ENCODE measurements around the gene FANCC.
"Not testable (repeated sequence)": the region's sequence is repeated elsewhere in the genome, so short reads cannot be mapped to it uniquely, and the experiment has no call there.

The FANCC gene

DNA sequence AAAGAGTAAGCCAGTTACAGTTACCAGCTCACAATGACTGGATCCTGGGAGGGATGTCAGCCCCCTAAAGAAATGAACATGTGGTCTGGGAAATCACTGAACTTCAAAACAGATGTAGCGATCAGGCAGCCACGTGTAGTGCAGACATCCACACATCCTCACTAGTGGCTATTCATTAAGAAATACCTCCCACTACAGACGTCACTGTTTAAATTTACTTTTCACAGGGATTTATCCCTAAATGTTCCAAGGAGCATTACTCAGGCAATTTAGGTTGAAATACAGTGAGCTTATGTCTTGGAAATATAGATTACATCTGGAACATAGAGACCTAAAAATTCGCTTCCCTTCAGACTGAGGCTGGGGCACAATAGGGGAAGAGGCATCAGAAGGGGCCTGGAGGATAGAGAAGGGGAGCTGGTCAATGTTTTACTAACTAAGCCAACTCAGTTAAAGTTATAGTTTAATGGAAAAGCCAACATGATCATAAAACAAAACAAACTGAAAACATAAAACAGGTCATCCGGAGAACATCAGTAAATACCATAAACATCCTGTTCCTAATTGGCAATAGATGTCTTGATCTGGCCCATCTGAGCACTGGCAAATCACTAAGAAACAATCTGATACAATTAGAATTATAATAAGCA is 92.3 kb downstream of the FANCC start:
- no peak for DNase-seq

DNA sequence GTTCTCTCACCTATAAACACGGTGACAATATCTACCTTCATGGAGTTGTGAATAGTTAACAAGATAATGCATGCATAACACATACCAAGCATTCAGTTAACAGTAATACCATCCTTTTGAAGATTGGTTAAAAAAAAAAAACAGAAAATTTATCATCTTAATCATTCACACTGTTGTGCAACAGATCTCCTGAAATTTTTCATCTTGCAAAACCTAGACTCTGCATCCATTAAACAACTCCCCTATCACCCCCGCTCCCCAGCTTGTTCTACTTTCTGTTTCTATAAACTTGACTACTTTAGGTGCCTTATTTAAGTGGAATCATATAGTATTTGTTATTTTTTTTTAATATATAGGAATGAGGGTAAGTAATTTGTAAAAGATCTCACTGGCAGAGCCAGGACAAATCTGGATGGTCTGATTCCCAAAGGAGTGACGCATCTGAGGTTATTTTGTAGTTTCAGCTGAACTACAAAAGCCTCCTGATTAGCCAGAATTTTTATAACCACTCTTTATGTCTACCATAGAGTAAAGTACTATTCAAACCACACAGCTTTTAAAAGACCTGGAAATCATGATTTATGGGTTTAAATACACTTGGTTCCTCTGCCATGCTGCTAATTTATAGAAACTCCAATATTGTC is 93.0 kb downstream of the FANCC start:
- no peak for DNase-seq

DNA sequence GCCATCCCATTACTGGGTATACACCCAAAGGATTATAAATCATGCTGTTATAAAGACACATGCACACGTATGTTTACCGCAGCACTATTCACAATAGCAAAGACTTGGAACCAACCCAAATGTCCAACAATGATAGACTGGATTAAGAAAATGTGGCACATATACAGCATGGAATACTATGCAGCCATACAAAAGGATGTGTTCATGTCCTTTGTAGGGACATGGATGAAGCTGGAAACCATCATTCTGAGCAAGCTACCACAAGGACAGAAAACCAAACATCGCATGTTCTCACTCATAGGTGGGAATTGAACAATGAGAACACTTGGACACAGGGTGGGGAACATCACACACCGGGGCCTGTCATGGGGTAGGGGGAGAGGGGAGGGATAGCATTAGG is 97.2 kb downstream of the FANCC start:
- not testable (repeated sequence) for DNase-seq

DNA sequence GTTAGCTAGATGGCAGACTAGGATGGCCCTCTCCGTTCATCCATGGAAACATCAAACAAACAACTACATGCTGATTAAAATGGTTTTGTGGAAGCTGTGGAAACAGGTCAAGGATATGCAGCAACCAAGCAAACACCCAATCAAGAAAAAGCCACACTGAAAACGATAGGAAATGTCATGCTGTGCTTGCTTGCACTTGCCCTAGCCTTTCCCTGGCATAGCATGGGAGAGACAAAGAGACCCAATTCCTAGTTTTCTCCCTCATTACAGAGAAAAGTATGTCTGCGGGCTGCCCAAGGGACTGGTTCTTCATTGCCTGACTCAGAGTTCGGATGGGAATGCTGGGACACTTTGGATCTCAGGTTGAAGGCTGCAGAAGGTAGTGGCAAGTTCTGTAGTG is 98.7 kb downstream of the FANCC start:
- peak; percentile 6 to 59 for DNase-seq

DNA sequence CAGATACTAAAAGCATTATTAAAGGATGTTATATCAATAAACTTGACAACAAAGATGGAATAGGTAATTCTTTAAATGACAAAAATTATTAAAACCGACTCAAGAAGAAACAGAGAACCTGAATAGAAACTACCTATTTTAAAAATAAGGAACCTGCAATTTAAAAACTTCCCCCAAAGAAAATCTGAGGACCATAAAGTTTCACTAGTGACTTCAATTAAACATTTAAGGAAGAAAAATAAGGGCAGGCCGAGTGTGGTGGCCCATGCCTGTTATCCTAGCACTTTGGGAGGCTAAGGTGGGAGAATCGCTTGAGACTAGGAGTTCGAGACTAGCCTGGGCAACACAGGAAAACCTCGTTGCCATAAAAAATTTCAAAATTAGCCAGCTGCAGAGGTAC is 99.6 kb downstream of the FANCC start:
- DNase-seq: no peak

DNA sequence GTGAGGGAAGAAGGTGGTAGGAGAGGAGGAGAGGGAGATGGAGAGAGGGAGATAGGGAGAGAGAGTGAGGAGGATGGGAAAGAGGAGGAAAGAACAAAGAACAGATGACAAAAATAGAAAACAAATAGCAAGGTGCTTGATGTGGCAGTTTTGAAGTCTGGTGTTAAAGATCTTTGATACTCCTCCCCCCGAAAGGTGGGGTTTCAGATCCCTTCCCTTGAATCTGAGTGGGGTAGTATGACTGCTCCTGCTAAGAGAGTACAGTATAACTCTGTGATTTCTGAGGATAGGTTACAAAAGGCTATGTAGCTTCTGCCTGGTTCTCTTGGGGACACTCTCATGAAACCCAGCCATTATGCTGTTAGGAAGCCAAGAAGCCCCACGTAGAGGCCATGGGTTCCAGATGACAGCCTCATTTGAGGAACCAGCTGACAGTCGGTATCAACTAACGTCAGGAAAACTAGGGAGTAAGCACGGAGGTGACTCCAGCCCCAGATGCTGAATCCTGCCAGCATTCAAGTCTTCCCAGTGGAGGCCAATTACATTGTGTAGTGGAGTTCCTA is 102.1 kb downstream of the FANCC start:
- DNase-seq: no peak

DNA sequence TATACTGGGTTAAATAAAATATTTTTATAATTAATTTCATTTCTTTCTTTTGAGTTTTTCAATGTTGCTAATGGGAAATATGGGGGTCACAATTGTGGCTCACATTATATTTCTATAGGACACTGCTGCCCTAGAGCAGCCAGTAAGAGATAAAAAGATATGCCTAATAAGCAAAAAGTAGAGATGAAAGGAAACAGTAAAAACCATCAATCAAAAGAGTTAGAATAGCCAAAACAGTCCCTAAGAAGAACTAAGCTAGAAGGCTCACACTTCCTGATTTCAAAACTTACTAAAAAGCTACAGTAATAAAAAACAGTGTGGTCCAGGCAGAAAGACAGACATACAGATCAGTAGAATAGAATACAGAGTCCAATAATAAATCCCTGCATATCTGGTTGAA is 104.4 kb downstream of the FANCC start:
- no peak for DNase-seq

DNA sequence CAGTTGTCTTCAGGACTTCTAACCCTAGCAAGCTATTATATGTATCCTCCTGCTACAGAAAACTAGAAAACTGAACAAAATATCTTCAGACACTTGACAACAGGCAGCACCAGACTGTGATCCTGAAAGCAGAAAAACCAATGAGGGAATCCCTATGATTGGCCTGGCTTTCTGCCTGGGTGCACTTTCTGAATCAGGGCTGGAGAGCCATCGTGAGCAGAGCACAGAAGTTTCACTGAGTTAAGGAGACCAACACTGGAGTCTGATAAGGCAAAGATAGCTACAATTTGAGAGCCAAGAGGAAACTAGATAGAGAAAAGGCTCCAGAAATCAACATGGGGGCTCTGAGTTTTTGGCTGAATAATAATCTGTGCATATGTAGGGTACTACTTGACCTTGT is 106.5 kb downstream of the FANCC start:
- no peak for DNase-seq

DNA sequence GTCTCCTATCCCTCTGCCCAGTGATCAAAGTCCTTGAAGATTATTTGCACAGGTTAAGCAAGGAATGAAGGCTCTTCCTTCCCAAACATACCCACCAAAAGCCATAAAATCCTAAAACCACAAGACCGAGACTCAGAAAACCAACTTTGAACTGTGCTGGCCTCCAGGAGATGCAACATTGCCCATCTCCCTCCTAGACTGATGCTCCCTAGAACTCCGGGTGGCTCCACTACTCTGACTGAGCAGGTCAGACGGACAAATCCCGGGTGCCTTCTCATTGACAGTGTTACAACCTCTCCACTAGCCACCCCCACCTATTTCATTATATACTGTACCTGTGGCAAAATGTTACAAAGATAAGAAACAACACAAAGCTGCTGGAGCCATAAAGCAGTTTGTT is 110.1 kb downstream of the FANCC start:
- DNase-seq: no peak

DNA sequence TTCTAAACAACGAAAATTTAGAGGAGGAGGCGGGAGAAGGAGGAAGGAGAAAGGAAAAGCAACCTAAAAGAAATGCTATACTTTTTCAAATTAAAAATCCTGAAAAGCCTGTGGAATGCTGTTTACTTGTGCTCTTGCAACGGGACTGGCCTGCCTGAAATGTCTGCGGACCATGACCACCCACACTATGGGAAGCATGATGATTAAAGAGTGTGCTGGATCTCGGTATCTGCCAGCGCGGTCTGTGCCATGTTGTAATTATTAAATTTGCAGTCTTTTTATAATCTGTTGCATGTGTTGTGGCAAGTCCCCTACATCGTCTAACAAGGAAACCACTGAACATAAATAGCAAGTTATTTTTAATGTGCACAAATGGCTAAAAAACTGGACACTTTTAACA is 111.4 kb downstream of the FANCC start:
- no peak for DNase-seq

DNA sequence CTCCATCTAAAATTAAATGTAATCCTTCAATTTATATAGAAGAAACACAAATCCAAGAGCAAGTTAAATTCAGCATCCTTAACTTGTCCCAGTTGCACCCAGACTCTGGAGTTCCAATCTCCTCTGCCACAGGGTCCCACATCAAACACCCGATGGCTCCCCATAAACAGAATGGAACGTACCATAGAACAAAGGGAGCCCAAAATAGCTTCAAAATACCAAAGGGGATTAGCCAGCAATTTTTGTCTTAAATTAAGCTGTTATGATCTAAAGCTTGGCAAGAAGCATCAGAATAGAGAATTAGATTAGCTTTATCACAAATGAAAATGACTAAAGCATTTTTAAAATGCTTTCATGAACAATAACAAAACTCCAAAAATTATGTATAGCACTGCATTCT is 112.8 kb downstream of the FANCC start:
- DNase-seq: no peak

DNA sequence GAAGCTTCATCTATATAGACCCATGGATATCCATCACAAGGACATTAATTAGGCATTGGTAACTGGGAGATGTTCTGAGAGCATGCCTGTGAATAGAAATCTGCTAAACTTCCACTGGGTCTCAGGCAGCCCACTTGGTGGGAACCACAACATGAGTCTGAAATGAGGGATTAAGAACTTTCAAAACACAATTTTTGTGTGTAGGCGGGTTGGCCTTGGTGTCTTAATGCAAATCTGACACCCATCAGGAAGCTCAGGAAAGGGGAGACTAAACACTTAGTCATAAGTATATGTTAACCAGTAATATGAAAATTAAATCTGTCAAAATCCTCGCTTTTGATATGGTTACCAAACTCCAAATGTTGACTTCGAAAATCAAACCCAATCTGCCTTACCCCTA is 113.2 kb downstream of the FANCC start:
- no peak for DNase-seq

DNA sequence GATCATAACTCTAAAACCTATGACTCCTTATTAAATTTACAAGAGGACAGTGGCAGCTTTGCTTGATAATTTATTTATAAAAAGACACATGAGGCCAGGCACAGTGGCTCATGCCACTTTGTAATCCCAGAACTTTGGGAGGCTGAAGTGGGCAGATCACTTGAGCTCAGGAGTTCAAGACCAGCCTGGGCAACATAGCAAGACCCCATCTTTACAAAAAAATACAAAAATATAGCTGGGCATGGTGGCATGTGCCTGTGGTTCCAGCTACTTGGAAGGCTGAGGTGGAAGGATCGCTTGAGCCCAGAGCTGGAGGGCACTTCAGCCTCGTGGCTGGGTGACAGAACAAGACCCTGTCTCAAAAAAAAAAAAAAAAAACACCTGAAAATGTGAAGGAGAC is 114.5 kb downstream of the FANCC start:
- not testable (repeated sequence) for DNase-seq

DNA sequence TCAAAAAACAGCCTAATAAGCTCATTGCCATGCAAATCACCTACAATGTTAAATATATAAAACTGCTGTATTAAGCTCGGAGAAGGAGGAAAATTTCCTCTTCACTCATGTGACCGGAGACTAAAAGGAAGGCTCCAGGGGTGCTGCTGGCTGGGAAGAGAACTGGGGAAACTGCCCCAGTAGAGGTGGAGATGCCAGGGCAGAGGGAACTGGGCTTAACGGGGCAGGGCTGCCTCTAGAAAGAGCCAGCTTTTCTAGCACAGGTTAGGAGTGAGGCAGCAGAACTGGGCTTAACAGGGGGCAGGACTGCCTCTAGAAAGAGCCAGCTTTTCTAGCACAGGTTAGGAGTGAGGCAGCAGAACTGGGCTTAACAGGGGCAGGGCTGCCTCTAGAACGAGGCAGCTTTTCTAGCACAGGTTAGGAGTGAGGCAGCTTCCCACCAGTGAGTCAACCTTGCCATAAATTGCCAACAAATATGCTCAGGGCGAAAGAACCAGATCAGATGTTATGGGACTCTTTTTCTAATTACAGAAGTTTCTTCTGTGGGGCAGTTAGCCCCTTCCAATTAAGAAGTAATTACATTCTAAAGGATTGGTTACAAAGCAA is 115.3 kb downstream of the FANCC start:
- DNase-seq: no peak

DNA sequence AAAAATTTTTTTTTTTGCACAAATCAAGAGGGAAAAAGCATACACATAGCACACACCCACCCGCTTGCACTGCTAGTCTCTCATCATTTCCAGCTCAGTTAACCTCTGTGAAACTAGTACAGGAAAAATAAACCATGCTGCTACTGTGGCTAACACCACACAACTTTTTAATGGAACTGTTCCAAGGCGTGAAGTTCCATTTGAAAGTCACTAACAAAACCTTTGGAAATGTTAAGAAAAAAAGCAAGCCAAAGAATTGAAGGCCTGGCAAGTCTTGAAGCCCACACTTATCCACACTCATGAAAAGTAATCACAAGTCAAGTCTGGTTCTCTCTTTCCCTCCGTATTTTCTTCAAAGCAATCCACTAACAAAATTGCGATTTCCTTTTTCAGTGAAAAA is 116.3 kb downstream of the FANCC start:
- DNase-seq: no peak

DNA sequence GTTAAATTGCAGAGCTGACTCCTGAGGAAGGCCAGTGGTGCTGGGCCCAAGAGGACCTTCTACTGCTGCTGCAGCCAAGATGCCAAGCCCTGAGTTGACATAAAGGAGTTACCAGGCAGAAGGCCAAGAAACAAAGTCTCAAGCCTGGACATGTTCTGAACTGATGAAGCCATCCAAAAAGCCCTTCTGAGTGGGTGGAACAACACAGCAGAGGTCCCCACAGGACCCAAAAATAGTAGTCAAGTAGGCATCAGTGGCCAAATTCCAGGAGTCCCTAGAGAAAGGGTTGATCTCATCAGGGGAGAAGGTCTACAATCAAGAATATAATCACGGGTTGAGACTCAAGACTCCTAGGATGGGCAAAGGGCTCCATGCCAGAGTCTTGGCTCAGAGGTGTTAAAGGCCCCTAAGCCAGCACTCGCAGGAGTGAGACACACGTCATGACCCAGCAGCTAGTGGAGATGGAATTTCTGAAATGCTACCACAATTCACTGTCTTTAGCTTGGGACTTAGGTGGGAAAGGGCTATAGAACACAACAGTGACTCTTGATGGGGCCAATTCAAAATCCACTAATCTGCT is 119.7 kb downstream of the FANCC start:
- DNase-seq: no peak

DNA sequence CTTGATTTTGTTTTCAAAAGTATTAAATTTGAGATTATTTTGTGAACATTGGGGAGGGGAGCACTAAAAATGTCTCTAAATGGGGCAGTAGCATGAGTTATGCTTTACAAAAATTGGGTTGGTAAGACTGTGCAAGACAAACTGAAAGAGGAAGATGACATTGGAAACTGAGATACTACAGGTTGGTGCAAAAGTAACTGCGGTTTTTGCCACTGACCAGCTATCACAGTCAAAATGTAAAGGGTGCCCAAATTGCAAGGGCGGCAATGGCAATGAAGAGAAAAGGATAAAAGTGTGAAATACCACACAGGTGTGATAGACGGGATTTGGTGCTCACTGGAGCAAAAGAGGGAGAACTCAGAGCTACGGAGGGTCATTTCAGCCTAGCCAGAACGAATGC is 124.0 kb downstream of the FANCC start:
- no peak for DNase-seq

DNA sequence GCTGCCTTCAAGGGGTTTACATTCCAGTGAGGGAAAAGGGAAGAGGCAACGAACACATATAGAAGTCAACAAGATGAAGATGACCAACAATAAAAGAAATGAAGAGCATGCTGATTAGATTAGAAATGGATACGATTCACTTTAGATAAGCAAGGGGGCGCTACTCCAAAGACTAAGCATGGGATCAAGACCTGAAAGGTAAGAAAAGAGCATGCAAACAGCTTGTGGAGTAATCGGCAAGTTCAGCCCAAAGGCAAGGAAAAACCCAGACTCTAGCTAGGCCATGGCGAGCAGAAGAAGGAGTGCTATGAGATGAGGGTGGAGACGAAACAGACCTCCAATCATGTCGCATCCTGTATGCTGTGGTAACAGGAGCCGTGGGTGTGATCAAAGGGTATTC is 124.4 kb downstream of the FANCC start:
- DNase-seq: no peak

DNA sequence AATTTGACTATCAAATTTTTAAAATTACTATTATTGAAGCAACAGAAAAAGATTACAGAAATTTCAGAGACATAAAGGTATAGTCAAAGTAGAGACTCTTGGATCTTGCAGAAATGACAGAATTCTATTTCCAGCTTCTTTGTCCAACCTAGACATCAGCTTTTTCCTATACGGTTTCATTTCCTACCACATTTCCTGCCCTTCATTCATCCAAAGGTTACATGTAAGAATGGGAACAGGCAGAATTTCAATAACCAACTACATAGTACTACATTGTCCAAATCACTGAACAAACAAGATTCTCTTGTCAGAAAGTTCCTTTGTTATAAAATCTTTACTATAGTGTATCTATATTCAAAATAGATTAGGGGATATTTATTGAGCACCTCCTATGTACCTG is 124.9 kb downstream of the FANCC start:
- no peak for DNase-seq

DNA sequence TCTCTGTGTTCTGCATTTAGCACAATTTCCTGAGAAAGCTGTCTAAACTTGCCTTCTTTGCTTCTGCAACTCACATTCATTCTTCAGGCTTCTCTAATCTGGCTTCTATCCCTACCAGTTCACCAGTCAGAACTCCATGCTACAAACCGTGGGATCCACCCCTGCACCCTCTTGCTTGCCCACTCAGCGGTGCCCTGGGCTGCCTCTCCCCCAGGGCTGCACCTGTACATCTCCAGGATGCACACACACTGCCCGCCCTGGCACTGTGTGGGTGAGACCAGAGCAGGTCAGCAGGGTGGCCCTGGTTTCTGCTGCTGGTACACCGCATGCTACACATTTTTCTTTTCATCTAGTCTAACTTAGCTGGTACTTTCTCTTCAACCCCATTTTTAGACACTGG is 127.1 kb downstream of the FANCC start:
- no peak for DNase-seq

DNA sequence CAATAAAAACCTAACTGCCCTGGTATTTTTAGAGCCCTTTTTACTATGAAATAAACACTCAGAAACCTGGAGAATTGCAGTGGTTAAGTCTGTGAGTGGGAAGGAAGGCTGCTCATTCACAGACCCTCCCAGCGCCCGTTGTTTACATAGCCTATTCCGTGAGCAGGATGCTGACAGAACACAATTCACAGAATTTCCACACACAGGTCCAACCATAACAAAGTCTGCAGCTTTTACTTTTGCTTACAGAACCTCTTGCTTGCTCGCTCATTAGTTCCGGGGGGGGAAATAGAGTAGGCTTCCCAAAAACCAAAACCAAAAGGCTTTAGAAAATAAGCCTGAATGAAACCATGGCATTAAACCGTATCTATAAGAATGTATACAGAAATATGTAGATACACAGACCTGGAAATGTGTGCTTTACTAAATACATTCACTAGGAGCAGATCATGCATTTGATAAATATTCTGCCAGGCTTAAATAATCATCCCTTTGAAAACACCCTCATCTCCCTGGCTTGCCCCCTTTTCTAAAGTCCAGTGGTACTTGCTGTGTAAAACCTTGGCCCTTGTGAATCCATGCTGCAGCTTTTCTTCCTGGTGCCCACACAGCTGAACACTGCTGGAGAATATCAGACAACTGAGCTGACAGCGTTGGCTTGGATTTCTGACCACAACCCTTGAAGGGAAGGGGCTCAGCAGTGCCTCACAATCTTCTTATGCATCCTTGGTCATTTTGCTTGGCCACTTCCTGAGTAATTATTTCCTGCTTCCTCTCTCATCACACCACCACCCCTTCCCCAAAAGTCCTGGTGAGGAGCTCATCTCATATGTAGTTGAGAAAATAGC is 128.0 kb downstream of the FANCC start:
- DNase-seq: peak in 1 of 2 experiments; percentile 14

DNA sequence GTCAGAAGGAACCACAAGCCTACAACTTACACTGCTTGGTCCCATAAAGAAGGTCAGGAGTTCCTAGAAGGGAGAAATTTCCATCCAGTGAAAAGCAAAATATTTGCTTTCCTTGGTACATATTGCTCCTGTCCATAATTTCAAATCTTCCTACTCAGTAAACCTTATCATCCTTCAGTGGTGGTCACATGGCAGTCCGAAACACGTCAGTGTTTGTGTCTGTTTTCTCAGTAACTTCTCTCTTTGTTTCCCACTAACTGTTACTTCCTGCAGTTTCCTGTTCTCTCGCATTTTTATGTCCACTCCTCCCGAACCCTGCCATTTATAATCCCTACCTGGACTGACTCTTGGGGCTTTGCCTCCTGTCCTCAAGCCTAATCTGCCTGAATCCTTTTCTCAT is 129.1 kb downstream of the FANCC start:
- no peak for DNase-seq

DNA sequence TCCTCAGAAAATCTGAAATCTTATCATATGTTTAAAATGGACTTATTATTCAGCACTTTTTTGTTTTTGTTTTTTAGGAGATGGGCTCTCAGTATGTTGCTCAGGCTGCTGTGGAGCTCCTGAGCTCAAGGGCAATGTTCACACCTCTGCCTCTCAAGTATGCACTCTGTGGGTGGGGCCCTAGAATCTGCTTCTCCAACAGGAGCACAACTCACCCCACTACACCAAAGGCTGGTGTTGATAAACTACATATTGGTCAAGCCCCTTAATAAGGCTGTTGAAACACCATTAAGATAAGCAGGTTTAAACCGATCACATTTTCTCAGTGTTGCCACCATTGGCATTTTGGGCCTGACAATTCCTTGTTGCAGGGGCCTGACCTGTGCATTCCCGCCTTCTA is 131.6 kb downstream of the FANCC start:
- no peak for DNase-seq

Data from NCI-H2081 (cell line).